HG03066 (cell line): ENCODE results near the gene ASIC1.
"Not testable (repeated sequence)": the region's sequence is repeated elsewhere in the genome, so short reads cannot be mapped to it uniquely, and the experiment has no call there.

Experiments
- ATAC-seq: cut with Tn5 transposase; IDR thresholded peaks from one replicate; pipeline ENCODE4 v1.9.1; 2021; ENCODE audit warnings: low read depth; ENCODE audit not compliant: unreplicated experiment

ASIC1 gene

DNA sequence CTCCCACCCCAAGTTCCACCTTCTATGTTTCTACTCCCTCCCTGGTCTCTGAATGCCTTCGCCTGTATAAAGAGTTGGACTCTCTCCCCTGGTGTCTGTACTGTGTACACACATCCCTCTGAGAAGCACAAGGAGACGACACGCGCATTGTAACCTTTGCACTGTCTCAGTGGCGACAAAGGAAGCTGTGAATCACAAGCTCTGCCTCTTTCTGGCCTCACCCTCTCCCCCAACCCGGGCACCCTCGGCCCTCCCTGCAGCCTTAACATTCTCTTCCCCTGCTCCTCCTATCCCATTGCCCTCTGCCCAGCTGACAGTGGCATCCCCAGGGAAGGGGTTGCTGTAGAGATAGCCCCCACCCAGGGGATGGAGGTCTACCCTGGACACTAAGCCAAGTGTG lies 25.2 kb downstream of the ASIC1 start:
- no peak for ATAC-seq

DNA sequence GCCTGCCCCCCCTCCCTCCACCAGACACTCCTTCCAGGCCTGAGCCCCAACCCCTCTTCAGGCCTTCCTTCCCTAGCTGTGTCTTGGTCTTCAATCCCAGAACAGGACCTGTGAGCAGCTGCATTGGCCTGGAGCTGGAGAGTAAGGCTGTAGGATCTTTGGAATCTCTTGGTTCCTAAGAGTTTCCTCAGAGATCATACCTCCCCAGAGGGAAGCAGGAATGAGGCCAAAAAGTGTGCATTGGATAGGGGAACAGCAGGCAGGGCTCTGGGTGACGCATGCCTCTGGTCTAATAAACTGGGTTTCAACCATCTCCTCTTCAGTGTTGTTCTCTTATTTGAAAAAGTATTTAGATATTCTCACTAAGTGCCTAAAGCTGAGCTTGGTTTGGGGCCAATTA lies 25.9 kb downstream of the ASIC1 start:
- ATAC-seq = no peak

DNA sequence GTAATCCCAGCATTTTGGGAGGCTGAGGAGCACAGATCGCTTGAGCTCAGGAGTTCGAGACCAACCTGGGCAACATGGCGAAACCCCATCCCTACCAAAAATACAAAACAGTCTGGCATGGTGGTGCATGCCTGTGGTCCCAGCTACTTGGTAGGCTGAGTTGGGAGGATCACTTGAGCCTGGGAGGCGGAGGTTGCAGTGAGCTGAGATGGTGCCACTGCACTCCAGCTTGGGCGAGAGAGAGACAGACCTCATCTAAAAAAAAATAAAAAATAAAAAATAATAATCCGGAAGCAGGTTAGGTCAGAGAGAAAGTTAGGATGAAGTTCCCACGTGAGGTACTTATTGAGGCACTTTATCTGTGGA lies 27.0 kb downstream of the ASIC1 start:
- ATAC-seq = not testable (repeated sequence)

DNA sequence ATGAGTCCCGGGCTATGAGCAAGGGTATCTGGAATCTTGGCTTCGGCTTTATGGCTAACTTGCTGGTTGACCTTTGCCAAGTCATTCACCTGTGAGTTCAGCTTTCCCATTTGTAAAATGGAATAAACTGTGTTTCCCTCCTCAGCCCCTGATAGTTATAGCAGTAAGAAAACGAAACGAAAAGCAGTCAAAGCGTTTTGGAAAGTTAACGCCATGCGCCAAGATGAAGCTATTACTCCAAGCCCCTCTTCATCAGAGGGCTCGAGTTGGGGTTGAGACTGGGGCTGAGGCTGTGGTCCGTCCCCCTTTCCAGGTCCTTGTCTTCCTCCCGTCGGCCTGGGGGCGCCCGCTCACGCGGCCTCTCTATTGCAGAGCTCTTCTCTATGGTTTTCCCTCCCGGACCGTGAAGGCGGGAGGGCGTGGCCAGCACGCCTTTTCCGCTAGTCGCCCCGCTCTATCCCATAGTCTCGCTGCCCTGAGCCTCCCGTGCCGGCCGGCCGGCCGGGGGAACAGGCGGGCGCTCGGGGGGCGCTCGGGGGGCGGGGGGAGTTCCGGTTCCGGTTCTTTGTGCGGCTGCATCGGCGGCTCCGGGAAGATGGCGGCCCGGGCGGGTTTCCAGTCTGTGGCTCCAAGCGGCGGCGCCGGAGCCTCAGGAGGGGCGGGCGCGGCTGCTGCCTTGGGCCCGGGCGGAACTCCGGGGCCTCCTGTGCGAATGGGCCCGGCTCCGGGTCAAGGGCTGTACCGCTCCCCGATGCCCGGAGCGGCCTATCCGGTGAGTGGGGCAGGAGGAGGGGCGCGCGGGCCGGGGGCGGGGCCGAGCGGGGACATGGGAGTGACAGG lies 27.6 kb downstream of the ASIC1 start, which contains the start of gene SMARCD1:
Gene SMARCD1, plus strand, starts transcription at position 568 of the 840 bp plus-strand sequence. Its CDS starts 28 bp downstream, at position 596.
- ATAC-seq = peak; percentile 77

DNA sequence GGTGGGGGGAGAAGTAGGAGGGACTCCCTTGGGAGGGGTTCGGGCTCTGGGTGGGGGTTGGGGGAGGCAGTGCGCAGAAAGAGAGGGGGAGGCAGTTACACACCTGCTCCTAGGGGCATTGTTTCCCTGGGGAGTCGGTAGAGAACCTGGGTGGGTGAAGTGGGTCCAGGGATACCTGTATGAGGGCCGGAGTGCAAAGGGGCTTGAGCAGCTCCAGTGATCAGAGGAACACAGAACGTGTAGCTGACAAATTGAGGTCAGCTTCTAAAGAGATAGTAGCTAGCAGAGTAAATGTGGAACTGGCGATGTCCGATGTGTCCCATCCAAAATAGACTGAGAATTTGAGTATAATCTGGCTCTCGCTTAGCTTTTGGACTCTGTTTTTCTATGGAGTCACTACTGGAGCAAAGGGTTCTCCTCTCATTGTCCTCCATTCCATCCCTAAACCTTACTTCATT lies 28.2 kb downstream of the ASIC1 start:
- ATAC-seq = peak; percentile 3

DNA sequence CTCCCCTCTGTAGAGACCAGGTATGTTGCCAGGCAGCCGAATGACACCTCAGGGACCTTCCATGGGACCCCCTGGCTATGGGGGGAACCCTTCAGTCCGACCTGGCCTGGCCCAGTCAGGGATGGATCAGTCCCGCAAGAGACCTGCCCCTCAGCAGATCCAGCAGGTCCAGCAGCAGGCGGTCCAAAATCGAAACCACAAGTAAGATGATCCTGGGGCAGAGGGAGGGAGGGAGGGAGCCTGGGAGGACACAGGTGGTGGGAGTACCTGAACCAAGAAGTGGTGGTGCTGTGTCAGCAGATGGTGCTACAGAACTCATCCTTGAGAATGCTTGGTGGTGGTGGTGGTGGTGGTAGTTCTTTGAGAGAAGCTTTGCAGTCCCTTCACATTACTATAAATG lies 28.8 kb downstream of the ASIC1 start:
- no peak for ATAC-seq

DNA sequence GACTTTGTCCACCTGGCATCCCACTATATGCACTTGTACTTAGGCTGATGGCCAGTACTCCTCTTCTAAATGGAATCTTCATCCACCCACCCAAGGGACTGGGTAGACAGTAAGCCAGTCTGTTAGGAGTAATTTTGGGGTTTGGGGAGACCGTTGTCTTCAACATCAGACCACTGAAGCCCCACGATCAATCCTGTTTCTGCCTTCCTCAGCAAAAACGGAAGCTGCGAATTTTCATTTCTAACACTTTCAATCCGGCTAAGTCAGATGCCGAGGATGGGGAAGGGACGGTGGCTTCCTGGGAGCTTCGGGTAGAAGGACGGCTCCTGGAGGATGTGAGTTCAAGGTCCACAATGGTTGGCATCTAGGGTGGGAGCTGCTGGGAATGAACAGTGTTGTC lies 29.8 kb downstream of the ASIC1 start:
- ATAC-seq = no peak

DNA sequence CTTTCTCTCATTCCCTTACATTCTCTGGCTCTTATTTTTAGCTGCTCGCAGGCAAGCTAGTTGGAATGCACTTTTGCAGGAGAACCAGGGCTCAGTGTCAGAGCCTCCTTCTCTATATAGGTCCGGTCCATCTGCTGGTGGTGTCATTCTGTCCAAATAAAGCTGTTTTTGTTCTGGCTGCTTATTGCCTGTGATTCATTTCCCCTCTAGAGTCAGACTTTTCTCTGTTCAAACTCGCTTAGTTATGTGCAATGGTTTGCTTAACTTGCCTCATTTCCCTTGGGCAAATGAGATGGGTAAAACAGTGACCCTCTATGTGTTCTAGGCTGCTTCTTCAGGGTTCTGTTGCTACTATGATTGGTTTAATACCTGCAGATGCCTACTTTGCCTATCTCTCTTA lies 30.6 kb downstream of the ASIC1 start:
- ATAC-seq = no peak

DNA sequence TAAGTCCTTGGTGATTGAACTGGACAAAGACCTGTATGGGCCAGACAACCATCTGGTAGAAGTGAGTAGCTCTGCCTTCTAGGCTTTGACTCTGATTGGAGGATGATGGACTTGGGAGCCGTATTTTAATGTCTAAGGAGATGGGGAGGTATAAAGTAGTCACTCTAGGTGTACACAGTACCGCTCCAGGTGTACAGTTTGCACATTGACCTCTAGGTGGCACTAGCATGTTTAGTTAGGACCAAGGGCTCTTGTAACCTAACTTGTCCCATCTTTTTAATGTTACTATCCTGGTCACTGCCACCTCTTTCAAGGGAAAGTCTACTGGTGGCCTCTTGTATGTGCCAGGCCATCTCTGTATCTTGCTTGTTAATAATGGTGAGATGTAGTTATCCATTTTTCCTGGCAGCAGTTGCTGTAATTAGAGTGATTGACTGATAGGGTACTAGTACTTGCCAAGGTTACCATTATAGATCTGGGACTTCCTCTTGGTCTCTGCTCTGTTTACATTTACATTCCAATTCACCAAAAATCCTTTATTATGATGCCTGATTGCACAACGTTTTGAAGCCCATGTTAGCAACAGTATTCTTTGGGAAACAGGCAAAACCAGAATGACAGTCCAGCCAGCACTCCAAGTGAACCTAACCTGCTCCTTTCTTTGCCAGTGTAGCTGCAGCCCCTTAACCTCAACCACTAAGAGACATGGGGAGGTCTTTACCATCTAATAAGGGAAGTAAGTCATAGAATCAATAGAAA lies 31.4 kb downstream of the ASIC1 start:
- no peak for ATAC-seq

DNA sequence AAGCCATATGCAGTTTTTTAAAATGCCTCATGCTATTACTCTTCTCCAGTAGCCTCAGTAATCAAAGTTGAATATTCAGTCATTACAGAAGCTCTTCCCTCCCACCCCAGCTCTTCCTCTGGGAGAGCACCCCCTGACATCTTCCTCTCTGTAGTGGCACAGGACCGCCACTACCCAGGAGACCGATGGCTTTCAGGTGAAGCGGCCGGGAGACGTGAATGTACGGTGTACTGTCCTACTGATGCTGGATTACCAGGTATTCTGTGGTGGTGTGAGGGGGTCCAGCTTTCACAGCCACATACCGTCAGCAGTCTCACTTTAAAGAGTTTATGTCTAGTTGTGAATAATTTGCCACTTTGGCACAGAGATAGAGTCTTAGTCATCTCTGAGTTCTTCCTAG lies 32.3 kb downstream of the ASIC1 start:
- ATAC-seq = no peak

DNA sequence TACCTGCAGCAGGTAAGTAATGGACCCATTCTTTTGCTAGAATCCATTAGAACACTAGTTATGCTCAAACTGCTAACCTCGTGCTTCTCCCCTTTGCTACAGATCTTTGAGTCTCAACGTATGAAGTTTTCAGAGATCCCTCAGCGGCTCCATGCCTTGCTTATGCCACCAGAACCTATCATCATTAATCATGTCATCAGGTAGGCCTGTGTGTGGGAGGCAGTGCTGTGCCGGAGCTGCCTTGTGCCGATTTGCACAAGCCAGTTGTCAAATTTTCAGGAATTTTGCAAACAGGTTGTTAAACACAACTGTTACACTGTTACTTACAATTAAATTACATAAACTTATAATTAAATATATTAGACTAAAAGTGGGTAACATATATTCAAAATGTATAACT lies 33.0 kb downstream of the ASIC1 start:
- no peak for ATAC-seq

DNA sequence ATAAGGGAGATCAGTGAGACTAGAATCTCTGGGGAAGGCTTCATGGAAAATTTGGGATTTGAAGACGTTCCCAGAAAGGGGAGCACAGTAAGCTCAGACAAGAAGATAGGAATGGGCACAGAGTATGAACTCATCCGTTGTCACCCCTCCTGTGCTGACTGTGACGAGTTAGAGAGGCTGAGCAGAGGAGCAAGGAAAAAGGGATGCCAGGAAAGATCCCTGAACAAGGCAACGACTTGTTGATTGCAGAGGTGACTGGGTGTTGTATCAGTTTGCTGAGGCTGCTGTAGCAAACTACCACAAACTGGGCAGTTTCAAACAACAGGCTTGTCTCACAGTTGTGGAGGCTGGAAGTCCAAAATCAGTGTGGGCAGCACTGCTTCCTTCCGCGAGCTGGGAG lies 40.6 kb downstream of the ASIC1 start:
- ATAC-seq = no peak

DNA sequence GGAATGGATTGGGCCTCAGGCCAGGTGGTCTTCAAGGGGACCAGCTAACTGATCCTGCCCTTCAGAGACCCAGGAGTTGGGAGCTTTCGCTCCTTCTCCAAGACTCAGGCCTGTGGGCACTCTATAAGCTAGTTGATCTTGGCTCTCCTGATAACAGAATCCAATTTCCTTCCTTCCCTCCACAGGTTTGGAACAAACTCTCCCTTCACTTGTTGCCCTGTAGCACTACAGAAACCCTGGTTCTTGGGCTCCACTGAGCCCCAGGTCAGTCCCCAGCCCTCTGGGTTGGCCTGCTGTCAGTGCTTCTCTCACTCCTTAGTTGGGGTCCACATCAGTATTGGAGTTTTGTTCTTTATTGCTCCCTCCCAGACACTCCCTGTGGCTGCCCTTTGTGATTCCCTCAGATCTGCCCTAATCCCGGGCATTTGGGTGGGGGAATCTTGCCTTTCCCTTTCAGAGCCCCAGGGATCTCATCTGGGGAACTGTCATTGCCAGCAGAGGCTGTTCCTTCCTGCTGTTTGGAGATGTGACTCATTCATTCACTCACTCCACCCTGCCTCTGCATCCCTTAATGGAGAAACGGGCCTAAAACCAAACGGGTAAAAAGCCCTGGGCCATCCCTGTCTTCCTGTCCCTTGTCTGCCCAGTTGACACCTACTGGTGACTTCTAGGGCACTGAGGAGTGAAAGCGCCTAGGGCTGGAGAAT lies 42.1 kb downstream of the ASIC1 start:
- no peak for ATAC-seq

DNA sequence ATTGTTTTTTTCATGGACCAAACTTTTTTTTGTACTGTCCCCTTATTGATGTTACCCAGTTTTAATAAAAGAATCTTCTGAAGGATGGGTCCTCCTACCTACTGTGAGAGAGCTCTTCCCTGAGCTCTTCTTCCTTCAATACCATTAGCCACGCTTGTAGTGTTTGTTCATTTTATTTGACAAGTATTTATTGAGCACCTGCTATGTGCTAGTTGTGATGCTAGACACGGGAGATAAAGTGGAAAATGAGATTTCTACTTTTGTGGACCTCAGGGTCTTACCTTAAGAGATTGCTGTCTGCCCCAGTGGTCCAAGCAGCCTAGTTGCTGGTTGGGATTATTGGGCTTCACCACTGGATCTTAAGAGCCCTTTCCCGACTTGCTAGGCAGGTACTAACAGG lies 43.2 kb downstream of the ASIC1 start:
- no peak for ATAC-seq

DNA sequence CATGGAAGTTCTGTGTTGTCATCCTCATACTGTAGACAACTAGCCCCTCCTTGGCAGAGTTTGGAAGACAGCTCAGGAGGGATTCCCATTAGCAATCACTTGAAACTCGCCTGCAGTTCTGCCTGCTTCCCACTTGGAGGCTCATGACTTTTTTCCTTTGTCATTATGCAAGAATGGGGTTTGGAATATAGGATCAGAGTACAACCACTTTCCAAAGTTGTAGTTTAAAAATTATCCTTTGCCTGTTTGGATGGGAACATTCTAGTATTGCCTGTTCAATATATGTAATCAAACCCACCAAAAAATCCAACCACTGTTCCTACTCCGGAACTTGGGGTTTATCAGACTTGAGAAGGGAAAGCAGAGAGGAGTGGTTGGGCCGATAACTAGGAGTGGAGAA lies 44.3 kb downstream of the ASIC1 start:
- ATAC-seq = no peak

DNA sequence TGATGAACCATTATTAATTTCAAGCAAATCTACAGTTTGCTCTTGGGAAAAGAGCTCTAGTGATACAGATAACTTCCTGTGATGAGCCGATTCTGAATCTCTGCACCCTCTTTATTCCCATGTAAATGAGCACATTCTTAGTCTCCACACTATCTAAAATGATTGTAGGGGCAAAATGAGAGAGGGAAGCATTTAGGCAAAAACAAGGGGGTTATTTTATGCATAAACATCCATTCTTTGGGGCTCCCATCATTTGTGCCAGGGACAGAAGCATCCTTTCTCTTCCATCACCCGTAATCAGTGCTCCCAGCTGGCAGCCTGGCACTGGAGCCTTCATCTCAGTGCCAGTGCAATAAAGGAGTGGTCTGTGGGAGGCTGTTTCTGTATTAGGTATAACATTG lies 44.7 kb downstream of the ASIC1 start:
- ATAC-seq = no peak

DNA sequence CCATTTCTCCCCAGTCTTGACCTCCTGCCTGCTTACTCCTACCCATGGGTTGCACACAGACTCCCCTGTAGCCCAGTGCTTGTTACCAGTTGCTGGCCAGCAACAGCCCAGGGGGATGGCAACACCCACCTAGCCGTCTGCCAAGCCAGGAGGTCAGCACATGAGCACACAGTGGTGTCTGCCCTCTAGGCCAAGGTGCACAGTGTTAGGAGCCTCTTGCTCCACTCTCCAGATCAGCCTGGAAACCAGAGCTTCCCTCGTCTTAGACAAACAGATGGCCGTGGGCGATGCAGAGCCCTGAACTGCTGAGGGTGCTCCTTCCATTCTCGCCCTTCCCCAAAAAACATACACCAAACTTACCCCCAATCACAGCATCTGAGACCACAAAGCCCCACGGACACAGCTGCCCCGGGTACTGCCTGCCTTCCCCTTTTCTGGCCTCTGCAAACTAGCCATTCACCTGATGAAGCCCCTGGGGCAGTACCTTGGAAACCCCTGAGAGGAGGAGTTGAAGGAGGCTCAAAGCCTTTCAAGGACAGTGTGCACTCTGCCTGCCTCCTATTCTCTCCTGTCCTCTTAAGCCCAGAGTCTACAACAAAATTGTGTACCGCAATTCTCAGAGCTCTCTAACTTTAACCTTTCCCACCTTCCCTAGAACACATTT lies 45.4 kb downstream of the ASIC1 start:
- no peak for ATAC-seq

DNA sequence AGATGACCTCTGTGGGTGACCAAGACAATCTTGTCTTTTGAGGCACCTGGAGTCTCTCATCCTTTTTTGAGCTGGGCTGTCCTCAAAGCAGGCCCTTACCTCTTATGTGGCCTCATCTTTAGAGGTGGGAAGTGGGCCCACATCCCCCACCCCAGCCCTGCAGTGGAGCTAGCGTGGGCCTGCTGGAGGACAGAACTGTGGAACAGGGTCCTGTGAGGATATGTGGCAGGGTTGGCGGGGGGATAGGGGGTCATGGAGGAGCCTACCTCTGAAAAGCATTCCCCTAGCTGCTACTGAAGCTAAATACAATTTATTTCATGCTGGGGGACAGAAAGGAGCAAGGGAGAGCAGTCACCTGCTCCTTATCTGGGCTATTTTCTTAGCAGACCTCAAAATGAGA lies 46.0 kb downstream of the ASIC1 start:
- ATAC-seq = no peak

DNA sequence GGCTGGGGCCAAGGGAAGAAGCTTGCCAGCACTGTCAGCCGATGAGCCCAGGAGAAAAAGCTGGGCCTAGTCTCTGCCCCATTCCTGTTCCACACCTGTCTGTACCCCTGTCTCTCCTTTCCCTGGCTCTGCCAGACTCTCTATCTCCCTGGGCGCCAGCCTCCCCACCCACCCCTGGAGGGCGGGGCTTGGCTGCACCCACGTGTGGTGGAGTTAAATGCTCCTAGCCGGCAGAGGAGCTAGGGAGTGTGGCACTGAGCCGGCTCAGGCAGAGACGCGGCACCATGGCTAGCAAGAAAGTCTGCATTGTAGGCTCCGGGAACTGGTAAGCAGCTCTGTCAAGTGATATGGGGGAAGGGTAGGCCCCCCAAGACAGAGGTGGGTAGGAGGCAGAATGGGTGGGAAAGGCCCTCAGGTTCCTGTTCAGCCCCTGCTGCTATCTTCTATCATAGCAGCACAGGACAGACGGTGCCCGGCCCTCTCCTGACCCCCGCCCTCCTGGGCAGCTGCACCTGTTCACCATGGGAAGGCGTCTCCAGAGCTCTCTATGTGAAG lies 46.4 kb downstream of the ASIC1 start, which contains the start of gene GPD1:
Gene GPD1, plus strand, starts transcription at position 242 of the 555 bp plus-strand sequence. Its CDS starts 43 bp downstream, at position 285.
- no peak for ATAC-seq
